ENCODE data around the gene GLMP. TPM values are rescaled to one million over a fixed set of nuclear protein-coding genes. Genes with fewer than 3 reads are reported as not detected.

The GLMP gene
- total RNA-seq, 1 donor, result 55.3 TPM

DNA sequence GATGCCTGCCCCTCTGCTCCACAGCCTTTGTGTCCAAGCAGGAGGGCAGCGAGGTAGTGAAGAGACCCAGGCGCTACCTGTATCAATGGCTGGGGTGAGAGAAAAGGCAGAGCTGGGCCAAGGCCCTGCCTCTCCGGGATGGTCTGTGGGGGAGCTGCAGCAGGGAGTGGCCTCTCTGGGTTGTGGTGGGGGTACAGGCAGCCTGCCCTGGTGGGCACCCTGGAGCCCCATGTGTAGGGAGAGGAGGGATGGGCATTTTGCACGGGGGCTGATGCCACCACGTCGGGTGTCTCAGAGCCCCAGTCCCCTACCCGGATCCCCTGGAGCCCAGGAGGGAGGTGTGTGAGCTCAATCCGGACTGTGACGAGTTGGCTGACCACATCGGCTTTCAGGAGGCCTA lies 52.7 kb downstream of the GLMP start:
- DNase-seq (ENCODE audit: low read depth), result no peak
- TF ChIP-seq, protein P1, sequence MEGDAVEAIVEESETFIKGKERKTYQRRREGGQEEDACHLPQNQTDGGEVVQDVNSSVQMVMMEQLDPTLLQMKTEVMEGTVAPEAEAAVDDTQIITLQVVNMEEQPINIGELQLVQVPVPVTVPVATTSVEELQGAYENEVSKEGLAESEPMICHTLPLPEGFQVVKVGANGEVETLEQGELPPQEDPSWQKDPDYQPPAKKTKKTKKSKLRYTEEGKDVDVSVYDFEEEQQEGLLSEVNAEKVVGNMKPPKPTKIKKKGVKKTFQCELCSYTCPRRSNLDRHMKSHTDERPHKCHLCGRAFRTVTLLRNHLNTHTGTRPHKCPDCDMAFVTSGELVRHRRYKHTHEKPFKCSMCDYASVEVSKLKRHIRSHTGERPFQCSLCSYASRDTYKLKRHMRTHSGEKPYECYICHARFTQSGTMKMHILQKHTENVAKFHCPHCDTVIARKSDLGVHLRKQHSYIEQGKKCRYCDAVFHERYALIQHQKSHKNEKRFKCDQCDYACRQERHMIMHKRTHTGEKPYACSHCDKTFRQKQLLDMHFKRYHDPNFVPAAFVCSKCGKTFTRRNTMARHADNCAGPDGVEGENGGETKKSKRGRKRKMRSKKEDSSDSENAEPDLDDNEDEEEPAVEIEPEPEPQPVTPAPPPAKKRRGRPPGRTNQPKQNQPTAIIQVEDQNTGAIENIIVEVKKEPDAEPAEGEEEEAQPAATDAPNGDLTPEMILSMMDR (IDR thresholded peaks at IDR 0.05; ENCODE audit: insufficient read depth, low read depth, low read length), result no peak
- H3K4me3 ChIP-seq (ENCODE audit: low read depth, low read length), result no peak overlapping the region

Other genes with a start within 250 kb of the GLMP start
- gene UBQLN4, start 241.9 kb downstream of the GLMP start, total RNA-seq, result 13.5 and 20.3 TPM in 2 replicates
- gene LAMTOR2, start 240.9 kb downstream of the GLMP start, total RNA-seq, result 38.3 and 40.6 TPM in 2 replicates
- gene RAB25, start 234.5 kb downstream of the GLMP start, total RNA-seq, result not detected in 2 replicates
- 1.7 and 1.9 TPM in 2 replicates for gene MEX3A, start 213.2 kb downstream of the GLMP start, total RNA-seq
- gene LMNA, start 181.0 kb downstream of the GLMP start, total RNA-seq, result 694 and 1,059 TPM in 2 replicates
- 0.43 and 0.64 TPM in 2 replicates for gene SEMA4A, start 142.1 kb downstream of the GLMP start, total RNA-seq
- 17.1 and 18.6 TPM in 2 replicates for gene SLC25A44, start 101.6 kb downstream of the GLMP start, total RNA-seq
- gene PMF1, start 82.7 kb downstream of the GLMP start, total RNA-seq, result 30.2 and 50.9 TPM in 2 replicates
- not detected in 2 replicates for gene BGLAP, start 53.5 kb downstream of the GLMP start, total RNA-seq
- gene PAQR6, start 47.6 kb downstream of the GLMP start, total RNA-seq, result 0.43 and 0.64 TPM in 2 replicates
- 52.2 and 63.5 TPM in 2 replicates for gene SMG5, start 12.9 kb downstream of the GLMP start, total RNA-seq
- gene TMEM79, start 11.4 kb downstream of the GLMP start, total RNA-seq, result 0.86 and 1.3 TPM in 2 replicates
- 0.32 TPM in 1 of 2 replicates, not detected in the other for gene VHLL, start 3.6 kb upstream of the GLMP start, total RNA-seq
- 268 and 431 TPM in 2 replicates for gene CCT3, start 42.6 kb upstream of the GLMP start, total RNA-seq
- gene TSACC, start 42.8 kb upstream of the GLMP start, total RNA-seq, result not detected in 2 replicates
- gene RHBG, start 73.5 kb upstream of the GLMP start, total RNA-seq, result not detected in 2 replicates
- 10.0 and 10.8 TPM in 2 replicates for gene MEF2D, start 205.1 kb upstream of the GLMP start, total RNA-seq

All from fibroblast of villous mesenchyme (primary cell).